OCI-LY7 (cell line): ENCODE results near the gene UGT1A7. TPM values are rescaled to one million over a fixed set of nuclear protein-coding genes. Genes with fewer than 3 reads are reported as not detected.

Source experiments
- BruUV-seq: library from RNA; stranded (reverse); fragments of 400-500 nt; replicated peaks from 2 replicates; lab custom pipeline; 2021; lab: Mats Ljungman, UMichigan
- CTCF ChIA-PET: fragments of 300-600 bp; sonication (Branson Sonifier 250); formaldehyde crosslinking; loops from one replicate; lab custom pipeline; 2022; ENCODE audit warnings: antibody characterized with exemption; ENCODE audit not compliant: unreplicated experiment; lab: Charles Lee
- POLR2A ChIA-PET: fragments of 300-600 bp; sonication (Branson Sonifier 250); formaldehyde crosslinking; loops from one replicate; lab custom pipeline; 2022; ENCODE audit warnings: antibody characterized with exemption; lab: Charles Lee
- DNase-seq: peaks from one replicate; pipeline ENCODE4 v3.0.0-alpha.2; 2015; ENCODE audit warnings: low spot score
- H2AFZ ChIP-seq: fragments of 200-600 bp; sonication (generic), shearing (Covaris generic); 2 replicates; pipeline ENCODE4 v1.6.1; 2014; ENCODE audit warnings: mild to moderate bottlenecking, antibody characterized with exemption, low read length, moderate library complexity
- H3K27ac ChIP-seq: fragments of 200-600 bp; sonication (generic); 2 replicates; pipeline ENCODE4 v1.5.1; 2014; ENCODE audit warnings: mixed run types, low read depth, mild to moderate bottlenecking, moderate library complexity, low read length, inconsistent platforms; ENCODE audit not compliant: poor library complexity, severe bottlenecking
- H3K36me3 ChIP-seq: fragments of 200-600 bp; sonication (generic); 2 replicates; pipeline ENCODE4 v1.6.1; 2014; ENCODE audit warnings: mild to moderate bottlenecking, antibody characterized with exemption, low read length, moderate library complexity, mixed read lengths; ENCODE audit not compliant: insufficient read depth
- H3K4me1 ChIP-seq: fragments of 200-600 bp; sonication (generic); 2 replicates; pipeline ENCODE4 v1.5.1; 2014; ENCODE audit warnings: mild to moderate bottlenecking, low read length; ENCODE audit not compliant: insufficient read depth, poor library complexity, severe bottlenecking
- H3K4me2 ChIP-seq: fragments of 200-600 bp; sonication (generic); 2 replicates; pipeline ENCODE4 v1.6.1; 2014; ENCODE audit warnings: mild to moderate bottlenecking, low read length
- H3K4me3 ChIP-seq: fragments of 200-600 bp; sonication (generic); 2 replicates; pipeline ENCODE4 v1.5.1; 2014; ENCODE audit warnings: mild to moderate bottlenecking, low read depth, low read length; ENCODE audit not compliant: poor library complexity, severe bottlenecking
- H3K79me2 ChIP-seq: fragments of 200-600 bp; sonication (generic); 2 replicates; pipeline ENCODE4 v1.6.1; 2016; ENCODE audit warnings: low read depth, mild to moderate bottlenecking, low read length, moderate library complexity, mixed read lengths; ENCODE audit not compliant: insufficient read depth
- H3K9me2 ChIP-seq: fragments of 200-600 bp; sonication (generic); 2 replicates; pipeline ENCODE4 v1.6.1; 2016; ENCODE audit warnings: mild to moderate bottlenecking, low read length, mixed read lengths; ENCODE audit not compliant: insufficient read depth
- H3K9me3 ChIP-seq: fragments of 200-600 bp; sonication (generic); 2 replicates; pipeline ENCODE4 v1.6.1; 2014; ENCODE audit warnings: mild to moderate bottlenecking, mixed run types, low read length, mixed read lengths
- H4K20me1 ChIP-seq: fragments of 200-600 bp; sonication (generic); 2 replicates; pipeline ENCODE4 v1.6.1; 2014; ENCODE audit warnings: mild to moderate bottlenecking, antibody characterized with exemption, low read length, moderate library complexity, mixed read lengths; ENCODE audit not compliant: insufficient read depth
- CTCF ChIP-seq: fragments of 200-600 bp; sonication (generic); conservative IDR thresholded peaks from 2 replicates; pipeline ENCODE4 v1.5.1; 2014; ENCODE audit warnings: mild to moderate bottlenecking, antibody characterized with exemption, low read length, moderate library complexity, mixed read lengths
- EZH2phosphoT487 ChIP-seq: fragments of 200-600 bp; sonication (generic); IDR thresholded peaks from 2 replicates; pipeline ENCODE4 v1.6.1; 2018; ENCODE audit warnings: low read depth, borderline replicate concordance, mild to moderate bottlenecking, mixed run types, antibody characterized with exemption, low read length, moderate library complexity, mixed read lengths
- intact Hi-C: fragments of 100-400 bp; cut with micrococcal nuclease; formaldehyde crosslinking; loops from one replicate; pipeline ENCODE4 v1.10.0; 2022; ENCODE audit not compliant: unreplicated experiment
- total RNA-seq, 2 experiments: library from RNA; depleted of rRNA in 1 of 2; stranded (reverse); fragments of >200 nt in 1 of 2; shearing (Covaris generic) in 1 of 2; gene quantifications; 2 replicates each; pipeline ENCODE4 v1.2.3, GENCODE V29; 2014 to 2022

Gene UGT1A7
- total RNA-seq, 2 experiments from 2014 or later = not detected

- Histone ChIP-seq H3K9me2 (no peaks in the 10 kb centered on the region), H3K36me3 (no peaks in the 10 kb centered on the region), H2AFZ (no peak overlapping the region), H3K4me2 (no peak overlapping the region), H4K20me1 (no peaks in the 10 kb centered on the region), H3K4me1 (no peaks in the 10 kb centered on the region), H3K79me2 (no peaks in the 10 kb centered on the region), H3K27ac (no peak overlapping the region), H3K9me3 (no peaks in the 10 kb centered on the region), H3K4me3 (no peak overlapping the region)
- intact Hi-C loops = no loop called here
- no peak for TF ChIP-seq CTCF
- TF ChIP-seq EZH2phosphoT487 = no peak
- no peak for DNase-seq
- POLR2A ChIA-PET = interaction anchor here (0.7 kb wide), 1 partner anchor 1217 kb away, joined by 3 read pairs; no protein-coding TSS in a partner anchor
- BruUV-seq = no TSS peak
- CTCF ChIA-PET = no interaction called here
Observed at GRCh38 chr2:233815861-233816260, 134.2 kb downstream of the UGT1A7 start.

GRCh38 chr2:233816334-233816733, 134.6 kb downstream of the UGT1A7 start:
- ChIA-PET POLR2A (interaction anchor here (0.7 kb wide), 1 partner anchor 1216 kb away, joined by 3 read pairs; no protein-coding TSS in a partner anchor), CTCF (interaction anchor here (1.0 kb wide), 1 partner anchor 48 kb away, joined by 3 read pairs; no protein-coding TSS in a partner anchor)
- no peak overlapping the region for H2AFZ ChIP-seq
- DNase-seq = no peak
- BruUV-seq = no TSS peak
- intact Hi-C loops = no loop called here
- H3K9me2 ChIP-seq = no peaks in the 10 kb centered on the region
- no peak overlapping the region for H3K27ac ChIP-seq
- H3K4me1 ChIP-seq = no peaks in the 10 kb centered on the region
- H4K20me1 ChIP-seq = no peaks in the 10 kb centered on the region
- TF ChIP-seq EZH2phosphoT487 (no peak), CTCF (no peak)
- no peak overlapping the region for H3K4me3 ChIP-seq
- no peaks in the 10 kb centered on the region for H3K9me3 ChIP-seq
- H3K36me3 ChIP-seq = no peaks in the 10 kb centered on the region
- H3K4me2 ChIP-seq = no peak overlapping the region
- H3K79me2 ChIP-seq = no peaks in the 10 kb centered on the region

- CTCF ChIA-PET = interaction anchor here (1.0 kb wide), 1 partner anchor 48 kb away, joined by 3 read pairs; no protein-coding TSS in a partner anchor
Observed at GRCh38 chr2:233816771-233817170, 135.1 kb downstream of the UGT1A7 start.

More at GRCh38 chr2:233816771-233817170, 135.1 kb downstream of the UGT1A7 start:
- POLR2A ChIA-PET = interaction anchor here (0.7 kb wide), 1 partner anchor 1216 kb away, joined by 3 read pairs; no protein-coding TSS in a partner anchor
- H3K9me2 ChIP-seq = no peaks in the 10 kb centered on the region
- H2AFZ ChIP-seq = no peak overlapping the region
- DNase-seq = no peak
- H3K4me1 ChIP-seq = no peaks in the 10 kb centered on the region
- BruUV-seq = no TSS peak
- H3K9me3 ChIP-seq = no peaks in the 10 kb centered on the region
- no peaks in the 10 kb centered on the region for H3K79me2 ChIP-seq
- no peaks in the 10 kb centered on the region for H4K20me1 ChIP-seq
- TF ChIP-seq EZH2phosphoT487 = no peak
- TF ChIP-seq CTCF = no peak
- H3K27ac ChIP-seq = no peak overlapping the region
- H3K4me3 ChIP-seq = no peak overlapping the region
- no peaks in the 10 kb centered on the region for H3K36me3 ChIP-seq
- intact Hi-C loops = no loop called here
- no peak overlapping the region for H3K4me2 ChIP-seq
